Neural progenitor cell (in vitro differentiated cells): ENCODE data around the gene CLDN9. TPM values are rescaled to one million over a fixed set of nuclear protein-coding genes. Genes with fewer than 3 reads are reported as not detected.

Experiments used
- DNase-seq: peaks from one replicate; pipeline ENCODE4 v3.0.0-alpha.2; 2016; ENCODE audit warnings: low spot score
- H2AFZ ChIP-seq: fragments of 200-600 bp; sonication (generic); replicated peaks from 2 replicates; pipeline ENCODE4 v1.6.1; 2016; ENCODE audit warnings: antibody characterized with exemption
- H3F3A ChIP-seq: fragments of 200-600 bp; sonication (generic); 2 replicates; pipeline ENCODE4 v1.6.1; 2016; ENCODE audit warnings: antibody characterized with exemption, low read depth
- H3K27ac ChIP-seq: fragments of 200-600 bp; sonication (generic); 2 replicates; pipeline ENCODE4 v1.5.1; 2016; ENCODE audit warnings: mild to moderate bottlenecking
- H3K27me3 ChIP-seq: fragments of 200-600 bp; sonication (generic); 2 replicates; pipeline ENCODE4 v1.6.1; 2016; ENCODE audit warnings: mild to moderate bottlenecking, moderate library complexity
- H3K36me3 ChIP-seq: fragments of 200-600 bp; sonication (generic); 2 replicates; pipeline ENCODE4 v1.5.1; 2016
- H3K4me1 ChIP-seq: fragments of 200-600 bp; sonication (generic); 2 replicates; pipeline ENCODE4 v1.6.1; 2016; ENCODE audit warnings: mixed run types
- H3K4me2 ChIP-seq: fragments of 200-600 bp; sonication (generic); 2 replicates; pipeline ENCODE4 v1.6.1; 2016
- H3K4me3 ChIP-seq: fragments of 200-600 bp; sonication (generic); 2 replicates; pipeline ENCODE4 v1.5.1; 2016
- H3K79me2 ChIP-seq: fragments of 200-600 bp; sonication (generic); 2 replicates; pipeline ENCODE4 v1.6.1; 2016; ENCODE audit warnings: low read depth
- H3K9ac ChIP-seq: fragments of 200-600 bp; sonication (generic); 2 replicates; pipeline ENCODE4 v1.6.1; 2016
- H3K9me3 ChIP-seq: fragments of 200-600 bp; sonication (generic); 2 replicates; pipeline ENCODE4 v1.5.1; 2016; ENCODE audit warnings: low read depth
- H4K20me1 ChIP-seq: fragments of 200-600 bp; sonication (generic); 2 replicates; pipeline ENCODE4 v1.6.1; 2016; ENCODE audit warnings: low read depth
- H3K27ac Mint-ChIP-seq: 3 replicates; pipeline ENCODE4 v1.8.0; 2021; ENCODE audit warnings: mixed read lengths
- H3K27me3 Mint-ChIP-seq: 2 replicates; pipeline ENCODE4 v1.8.0; 2022; ENCODE audit warnings: low read depth, mild to moderate bottlenecking, inconsistent platforms, moderate library complexity, mixed read lengths; ENCODE audit not compliant: insufficient read depth
- H3K36me3 Mint-ChIP-seq: 3 replicates; pipeline ENCODE4 v1.8.0; 2021; ENCODE audit warnings: mixed read lengths
- H3K4me1 Mint-ChIP-seq: 3 replicates; pipeline ENCODE4 v1.8.0; 2021; ENCODE audit warnings: mixed read lengths
- H3K4me3 Mint-ChIP-seq: 3 replicates; pipeline ENCODE4 v1.8.0; 2021; ENCODE audit warnings: mild to moderate bottlenecking, moderate library complexity, mixed read lengths
- H3K9me3 Mint-ChIP-seq: 3 replicates; pipeline ENCODE4 v1.8.0; 2020; ENCODE audit warnings: mixed read lengths
- EZH2 ChIP-seq: fragments of 200-600 bp; sonication (generic); IDR thresholded peaks from 2 replicates; pipeline ENCODE4 v1.6.1; 2017; ENCODE audit warnings: antibody characterized with exemption, mild to moderate bottlenecking, moderate library complexity
- EZH2phosphoT487 ChIP-seq: fragments of 200-600 bp; sonication (generic); IDR thresholded peaks from 2 replicates; pipeline ENCODE4 v1.6.1; 2017; ENCODE audit warnings: antibody characterized with exemption
- total RNA-seq: library from RNA; depleted of rRNA; stranded (reverse); fragments of >200 nt; gene quantifications from 2 replicates; pipeline ENCODE4 v1.2.3, GENCODE V29; 2015; ENCODE audit warnings: low replicate concordance
- TF ChIP-seq, protein P1 (sequence below): fragments of 200-600 bp; sonication (generic); IDR thresholded peaks from 2 replicates; pipeline ENCODE4 v1.5.1; 2017; ENCODE audit warnings: antibody characterized with exemption, mild to moderate bottlenecking

The CLDN9 gene
- total RNA-seq, 1 donor from 2014 or later = not detected

- Histone ChIP-seq H3K27me3 (peaks cover 96% of the 10 kb centered on the region), H4K20me1 (no peaks in the 10 kb centered on the region), H3K36me3 (no peaks in the 10 kb centered on the region), H3K4me1 (no peaks in the 10 kb centered on the region), H3K9me3 (no peaks in the 10 kb centered on the region), H3K9ac (no peak overlapping the region), H3K27ac (no peak overlapping the region), H3F3A (no peaks in the 10 kb centered on the region), H2AFZ (no peak overlapping the region), H3K4me2 (no peak overlapping the region), H3K4me3 (no peak overlapping the region), H3K79me2 (no peaks in the 10 kb centered on the region)
- TF ChIP-seq, protein P1, sequence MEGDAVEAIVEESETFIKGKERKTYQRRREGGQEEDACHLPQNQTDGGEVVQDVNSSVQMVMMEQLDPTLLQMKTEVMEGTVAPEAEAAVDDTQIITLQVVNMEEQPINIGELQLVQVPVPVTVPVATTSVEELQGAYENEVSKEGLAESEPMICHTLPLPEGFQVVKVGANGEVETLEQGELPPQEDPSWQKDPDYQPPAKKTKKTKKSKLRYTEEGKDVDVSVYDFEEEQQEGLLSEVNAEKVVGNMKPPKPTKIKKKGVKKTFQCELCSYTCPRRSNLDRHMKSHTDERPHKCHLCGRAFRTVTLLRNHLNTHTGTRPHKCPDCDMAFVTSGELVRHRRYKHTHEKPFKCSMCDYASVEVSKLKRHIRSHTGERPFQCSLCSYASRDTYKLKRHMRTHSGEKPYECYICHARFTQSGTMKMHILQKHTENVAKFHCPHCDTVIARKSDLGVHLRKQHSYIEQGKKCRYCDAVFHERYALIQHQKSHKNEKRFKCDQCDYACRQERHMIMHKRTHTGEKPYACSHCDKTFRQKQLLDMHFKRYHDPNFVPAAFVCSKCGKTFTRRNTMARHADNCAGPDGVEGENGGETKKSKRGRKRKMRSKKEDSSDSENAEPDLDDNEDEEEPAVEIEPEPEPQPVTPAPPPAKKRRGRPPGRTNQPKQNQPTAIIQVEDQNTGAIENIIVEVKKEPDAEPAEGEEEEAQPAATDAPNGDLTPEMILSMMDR = no peak
- TF ChIP-seq EZH2 = no peak
- no peak for TF ChIP-seq EZH2phosphoT487
- Mint-ChIP-seq H3K4me1 (peaks cover 6% of the 10 kb centered on the region), H3K9me3 (no peaks in the 10 kb centered on the region), H3K27ac (no peak overlapping the region), H3K27me3 (peaks cover 56% of the 10 kb centered on the region), H3K4me3 (no peak overlapping the region), H3K36me3 (peaks cover 1% of the 10 kb centered on the region)
- no peak for DNase-seq
These were observed 26.2 kb downstream of the CLDN9 start for GRCh38 chr16:3038896-3039295.

DNA sequence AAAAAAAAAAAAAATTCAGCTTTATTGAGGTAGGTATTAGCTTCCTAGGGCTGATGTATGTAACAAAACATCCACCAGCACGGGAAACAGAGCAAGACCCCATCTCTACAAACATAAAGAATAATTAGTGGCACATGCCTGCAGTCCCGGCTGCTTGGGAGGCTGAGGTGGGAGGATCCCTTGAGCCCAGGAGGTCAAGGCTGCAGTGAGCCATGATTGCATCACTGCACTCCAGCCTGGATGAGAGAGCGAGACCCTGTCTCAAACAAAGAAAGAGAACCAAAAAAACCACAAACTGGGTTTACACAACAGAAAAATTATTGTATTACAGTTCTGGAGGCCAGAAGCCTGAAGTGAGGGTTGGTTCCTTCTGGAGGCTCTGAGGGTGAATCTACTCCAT, 29.7 kb downstream of the CLDN9 start:
- peaks cover 54% of the 10 kb centered on the region for H3K27me3 Mint-ChIP-seq
- TF ChIP-seq, protein P1 = no peak
- TF ChIP-seq EZH2 (no peak), EZH2phosphoT487 (no peak)
- peaks cover 96% of the 10 kb centered on the region for H3K27me3 ChIP-seq

GRCh38 chr16:3044708-3045107, 32.0 kb downstream of the CLDN9 start:
- H3K27ac Mint-ChIP-seq = no peak overlapping the region

More for the DNA sequence above, 29.7 kb downstream of the CLDN9 start:
- H2AFZ ChIP-seq = no peak overlapping the region
- H3K4me3 ChIP-seq = no peak overlapping the region
- no peaks in the 10 kb centered on the region for H3K4me1 ChIP-seq
- no peak overlapping the region for H3K9ac ChIP-seq
- peaks cover 5% of the 10 kb centered on the region for H3K4me1 Mint-ChIP-seq
- no peaks in the 10 kb centered on the region for H3K9me3 ChIP-seq
- no peaks in the 10 kb centered on the region for H3K36me3 ChIP-seq
- H3K27ac Mint-ChIP-seq = no peak overlapping the region
- H3F3A ChIP-seq = peaks cover 28% of the 10 kb centered on the region
- no peaks in the 10 kb centered on the region for H3K36me3 Mint-ChIP-seq
- H3K4me3 Mint-ChIP-seq = no peak overlapping the region
- no peaks in the 10 kb centered on the region for H3K9me3 Mint-ChIP-seq
- DNase-seq = no peak
- H3K79me2 ChIP-seq = no peaks in the 10 kb centered on the region
- peaks cover 8% of the 10 kb centered on the region for H4K20me1 ChIP-seq
- no peak overlapping the region for H3K27ac ChIP-seq
- no peak overlapping the region for H3K4me2 ChIP-seq

More at GRCh38 chr16:3044708-3045107, 32.0 kb downstream of the CLDN9 start:
- Histone ChIP-seq H3K9me3 (no peaks in the 10 kb centered on the region), H3K4me3 (no peak overlapping the region), H3K9ac (no peak overlapping the region), H2AFZ (no peak overlapping the region), H3K79me2 (no peaks in the 10 kb centered on the region), H3K4me1 (no peaks in the 10 kb centered on the region), H4K20me1 (peaks cover 13% of the 10 kb centered on the region), H3F3A (peaks cover 30% of the 10 kb centered on the region), H3K27me3 (peaks cover 96% of the 10 kb centered on the region), H3K4me2 (no peak overlapping the region), H3K27ac (no peak overlapping the region), H3K36me3 (no peaks in the 10 kb centered on the region)
- Mint-ChIP-seq H3K9me3 (no peaks in the 10 kb centered on the region), H3K4me1 (peaks cover 5% of the 10 kb centered on the region), H3K27me3 (peaks cover 46% of the 10 kb centered on the region), H3K4me3 (peak overlapping the region; percentile 86), H3K36me3 (no peaks in the 10 kb centered on the region)
- DNase-seq = no peak
- no peak for TF ChIP-seq EZH2
- TF ChIP-seq, protein P1 = no peak
- TF ChIP-seq EZH2phosphoT487 = no peak
